ENCODE measurements around the gene ASPG. TPM values are rescaled to one million over a fixed set of nuclear protein-coding genes. Genes with fewer than 3 reads are reported as not detected.

The ASPG gene
- total and polyA plus RNA-seq, 3 donors from 2014 or later, result 2.7 to 3.7 (median 3.3) TPM

DNA sequence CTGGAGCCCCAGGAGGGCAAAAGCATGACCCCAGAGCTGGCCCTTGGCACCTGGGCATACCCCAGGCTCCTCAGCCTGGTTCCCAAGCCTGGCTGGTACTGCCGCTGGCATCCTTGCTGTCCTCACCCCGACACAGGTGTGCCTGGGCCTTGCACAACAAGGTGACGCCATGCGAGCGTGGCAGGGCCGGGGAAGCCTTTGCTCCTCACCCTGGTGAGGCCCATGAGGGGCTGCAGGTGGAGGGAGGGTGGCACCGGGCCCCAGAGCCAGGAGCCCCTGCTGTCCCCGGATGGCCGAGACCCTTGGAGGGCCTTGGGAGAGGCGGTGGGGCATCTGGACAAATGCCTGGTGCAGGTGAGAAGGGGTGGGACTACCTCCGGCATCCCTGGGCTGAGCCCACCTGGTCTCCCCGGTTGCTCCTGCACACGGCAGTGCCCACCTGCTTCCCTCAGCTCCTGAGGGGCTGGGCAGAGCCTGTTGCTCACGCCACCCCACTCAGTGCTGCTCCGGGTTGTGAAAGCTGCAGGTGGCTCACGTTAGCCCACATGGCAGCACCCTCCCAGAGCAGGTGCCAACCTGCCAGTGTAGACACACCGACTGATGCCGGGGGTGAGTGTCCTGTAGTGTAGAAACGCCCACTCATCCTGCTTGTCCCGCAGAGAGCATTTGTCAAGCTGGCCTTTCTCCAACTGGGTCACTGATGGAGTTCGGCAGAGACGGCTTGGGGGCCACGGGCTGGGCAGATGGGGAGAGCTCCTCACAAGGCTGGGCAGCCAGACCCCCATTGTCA, 28.3 kb downstream of the ASPG start:
- Histone ChIP-seq H3K27me3 (no peaks in the 10 kb centered on the region), H3K4me1 (peaks cover 3% of the 10 kb centered on the region), H3K27ac (no peak overlapping the region), H3K36me3 (ENCODE audit: low read depth, missing control alignments) (no peaks in the 10 kb centered on the region), H3K4me3 (no peak overlapping the region), H3K9me3 (no peaks in the 10 kb centered on the region)
- intact Hi-C loops (cut with DNase I; ENCODE audit: low total_unique reads), result no loop called here
- no peak for DNase-seq
- WGBS, 2 donors, result 69 to 94% methylated on average over 7 to 22 of the region's 23 CpGs
- TF ChIP-seq, protein P1, sequence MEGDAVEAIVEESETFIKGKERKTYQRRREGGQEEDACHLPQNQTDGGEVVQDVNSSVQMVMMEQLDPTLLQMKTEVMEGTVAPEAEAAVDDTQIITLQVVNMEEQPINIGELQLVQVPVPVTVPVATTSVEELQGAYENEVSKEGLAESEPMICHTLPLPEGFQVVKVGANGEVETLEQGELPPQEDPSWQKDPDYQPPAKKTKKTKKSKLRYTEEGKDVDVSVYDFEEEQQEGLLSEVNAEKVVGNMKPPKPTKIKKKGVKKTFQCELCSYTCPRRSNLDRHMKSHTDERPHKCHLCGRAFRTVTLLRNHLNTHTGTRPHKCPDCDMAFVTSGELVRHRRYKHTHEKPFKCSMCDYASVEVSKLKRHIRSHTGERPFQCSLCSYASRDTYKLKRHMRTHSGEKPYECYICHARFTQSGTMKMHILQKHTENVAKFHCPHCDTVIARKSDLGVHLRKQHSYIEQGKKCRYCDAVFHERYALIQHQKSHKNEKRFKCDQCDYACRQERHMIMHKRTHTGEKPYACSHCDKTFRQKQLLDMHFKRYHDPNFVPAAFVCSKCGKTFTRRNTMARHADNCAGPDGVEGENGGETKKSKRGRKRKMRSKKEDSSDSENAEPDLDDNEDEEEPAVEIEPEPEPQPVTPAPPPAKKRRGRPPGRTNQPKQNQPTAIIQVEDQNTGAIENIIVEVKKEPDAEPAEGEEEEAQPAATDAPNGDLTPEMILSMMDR (IDR thresholded peaks at IDR 0.05), result no peak
- no peak for TF ChIP-seq POLR2A (IDR thresholded peaks at IDR 0.05)

DNA sequence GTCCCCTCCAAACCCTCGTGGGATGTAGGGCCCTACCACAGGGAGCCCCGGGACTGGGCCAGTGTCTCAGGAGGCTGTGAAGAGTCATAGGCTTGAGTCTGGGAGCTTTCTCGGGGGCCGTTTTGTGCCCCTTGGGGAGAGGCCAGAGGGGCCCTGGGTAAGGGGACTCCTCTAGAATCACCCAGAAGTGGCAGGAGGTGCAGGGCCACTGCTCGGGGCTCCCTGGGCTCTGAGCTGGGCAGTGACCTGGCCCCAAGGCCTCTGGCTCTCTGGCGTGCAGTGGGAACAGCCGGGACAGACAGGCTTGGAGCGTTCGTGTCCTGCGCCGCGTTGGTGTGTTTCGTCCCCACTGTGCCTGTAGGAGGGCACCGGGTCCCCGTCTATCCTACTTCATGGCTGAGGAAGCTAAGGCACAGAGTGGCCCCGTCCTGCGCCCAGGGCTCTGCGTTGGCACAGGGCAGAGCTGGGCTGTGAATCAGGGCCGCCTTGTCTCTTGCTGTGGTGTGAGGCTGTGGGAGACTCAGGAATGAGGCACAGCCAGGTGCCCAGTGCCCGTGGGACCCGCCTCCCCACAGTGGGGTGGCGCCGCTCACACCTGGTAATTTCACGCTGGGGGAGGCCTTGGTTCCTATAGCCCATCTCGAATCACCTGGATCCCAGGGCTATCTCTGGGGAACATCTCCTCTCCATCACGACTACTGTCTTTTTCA, 29.1 kb downstream of the ASPG start:
- intact Hi-C loops (cut with DNase I; ENCODE audit: low total_unique reads), result no loop called here
- Histone ChIP-seq H3K27ac (no peak overlapping the region), H3K4me1 (peaks cover 3% of the 10 kb centered on the region), H3K27me3 (no peaks in the 10 kb centered on the region), H3K4me3 (no peak overlapping the region), H3K36me3 (ENCODE audit: low read depth, missing control alignments) (no peaks in the 10 kb centered on the region), H3K9me3 (no peaks in the 10 kb centered on the region)
- WGBS, 2 donors, result 79 to 100% methylated on average over 4 to 26 of the region's 26 CpGs
- DNase-seq, result no peak
- no peak for TF ChIP-seq POLR2A (IDR thresholded peaks at IDR 0.05)
- TF ChIP-seq, protein P1 (IDR thresholded peaks at IDR 0.05), result no peak

- H3K27ac ChIP-seq, result no peak overlapping the region
- 85 to 86% methylated on average over 11 of the region's 11 CpGs for WGBS, 2 donors
- DNase-seq, result no peak
- H3K4me1 ChIP-seq, result peaks cover 3% of the 10 kb centered on the region
- H3K9me3 ChIP-seq, result no peaks in the 10 kb centered on the region
- H3K4me3 ChIP-seq, result no peak overlapping the region
- TF ChIP-seq POLR2A (IDR thresholded peaks at IDR 0.05), result no peak
- TF ChIP-seq, protein P1 (IDR thresholded peaks at IDR 0.05), result no peak
- H3K36me3 ChIP-seq (ENCODE audit: low read depth, missing control alignments), result no peaks in the 10 kb centered on the region
- no peaks in the 10 kb centered on the region for H3K27me3 ChIP-seq
- intact Hi-C loops (cut with DNase I; ENCODE audit: low total_unique reads), result no loop called here
Observed at GRCh38 chr14:104115131-104115600, 29.7 kb downstream of the ASPG start.

DNA sequence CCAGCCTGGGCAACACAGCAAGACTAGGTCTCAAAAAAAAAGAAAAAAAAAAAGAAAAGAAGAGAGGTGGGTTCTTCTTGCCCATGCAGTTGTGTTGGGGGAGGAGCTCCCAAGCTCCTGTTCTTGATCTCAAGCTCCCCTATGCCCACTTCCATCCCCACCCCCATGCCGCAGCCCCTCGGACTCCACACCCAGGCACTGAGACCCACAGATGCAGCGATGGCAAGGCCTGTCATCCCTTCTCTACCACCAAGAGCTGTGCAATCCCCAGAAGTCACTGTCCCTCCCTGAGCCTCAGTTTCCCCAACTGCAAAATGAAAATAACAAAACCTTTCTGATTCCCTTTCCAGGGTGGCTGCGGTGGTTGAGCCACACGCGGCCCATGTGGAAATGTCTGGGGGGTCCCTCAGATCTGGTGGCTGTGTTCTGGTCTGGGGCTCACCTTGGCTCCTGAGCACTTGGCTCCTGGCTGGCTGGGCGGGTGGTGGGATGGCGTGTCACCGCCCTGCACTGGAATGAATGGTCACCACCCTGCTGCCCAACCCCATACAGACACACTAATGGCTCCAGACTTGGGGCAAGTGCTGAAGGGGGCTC, 30.3 kb downstream of the ASPG start:
- no peak for TF ChIP-seq POLR2A (IDR thresholded peaks at IDR 0.05)
- TF ChIP-seq, protein P1 (IDR thresholded peaks at IDR 0.05), result no peak
- Histone ChIP-seq H3K27me3 (no peaks in the 10 kb centered on the region), H3K4me1 (peaks cover 3% of the 10 kb centered on the region), H3K4me3 (no peak overlapping the region), H3K27ac (no peak overlapping the region), H3K9me3 (no peaks in the 10 kb centered on the region), H3K36me3 (ENCODE audit: low read depth, missing control alignments) (no peaks in the 10 kb centered on the region)
- no peak for DNase-seq
- WGBS, 2 donors, result 69 to 75% methylated on average over 6 to 9 of the region's 9 CpGs
- intact Hi-C loops (cut with DNase I; ENCODE audit: low total_unique reads), result no loop called here

All from testis (tissue), 3 donors.